GM12878 (cell line): ENCODE results near the gene SORCS2. TPM values are rescaled to one million over a fixed set of nuclear protein-coding genes. Genes with fewer than 3 reads are reported as not detected.

Experiments
- BCL3 ChIP-seq: IDR thresholded peaks from 2 replicates; pipeline ENCODE4 v1.6.1; 2011; ENCODE audit warnings: borderline replicate concordance, low read depth, mild to moderate bottlenecking, moderate library complexity, low read length; ENCODE audit not compliant: insufficient read depth, poor library complexity, severe bottlenecking
- BRCA1 ChIP-seq: IDR thresholded peaks from 2 replicates; pipeline ENCODE4 v1.6.1; 2011; ENCODE audit warnings: low read depth, low read length, improper control_type of control experiment
- IRF3 ChIP-seq: fragments of 450-650 bp; IDR thresholded peaks from 2 replicates; pipeline ENCODE4 v1.6.1; 2014; ENCODE audit warnings: mild to moderate bottlenecking
- MXI1 ChIP-seq: fragments of 150-350 bp; IDR thresholded peaks from 2 replicates; pipeline ENCODE4 v1.6.1; 2011; ENCODE audit warnings: low read depth, mild to moderate bottlenecking, inconsistent platforms, low read length, improper control_type of control experiment
- RFX5 ChIP-seq: IDR thresholded peaks from 2 replicates; pipeline ENCODE4 v1.6.1; 2011; ENCODE audit warnings: low read depth, low read length, improper control_type of control experiment
- SREBF2 ChIP-seq: IDR thresholded peaks from 2 replicates; pipeline ENCODE4 v1.6.1; 2012; ENCODE audit warnings: mild to moderate bottlenecking, low read length
- SUPT20H ChIP-seq: IDR thresholded peaks from 2 replicates; pipeline ENCODE4 v1.6.1; 2011; ENCODE audit warnings: low read depth, mild to moderate bottlenecking, low read length, moderate library complexity, borderline replicate concordance; ENCODE audit not compliant: control insufficient read depth
- TBL1XR1 ChIP-seq: IDR thresholded peaks from 2 replicates; pipeline ENCODE4 v1.6.1; 2012; ENCODE audit warnings: low read depth, low read length, improper control_type of control experiment
- ZNF687 ChIP-seq: fragments of 450-650 bp; IDR thresholded peaks from 2 replicates; pipeline ENCODE4 v1.6.1; 2017; ENCODE audit warnings: mild to moderate bottlenecking, moderate library complexity
- polyA plus RNA-seq, 11 experiments: library from polyadenylated mRNA; depleted of rRNA in 4 of 11; unstranded in 6 of 11; stranded (reverse) in 5 of 11; fragments of >200 nt; fragmentation: Nextera tagmentation in 4 of 11; fragmentation: Illumina TruSeq in 1 of 11; extraction: Ambion mirVana in 4 of 11; extraction: Trizol in 1 of 11; gene quantifications; 1 replicate in 1 of 11; 2 replicates in 10 of 11; pipeline versions ENCODE4 v1.2.1 to v1.2.3, GENCODE V29; 2011 to 2016; ENCODE audit warnings: inconsistent platforms in 2 of 11, missing spikeins in 2 of 11, low read depth in 1 of 11
- total RNA-seq, 4 experiments: library from RNA; depleted of rRNA in 3 of 4; stranded (reverse); fragments of >200 nt in 3 of 4; fragmentation: Illumina TruSeq in 1 of 4; extraction: Trizol in 1 of 4; gene quantifications; 2 replicates each; pipeline versions ENCODE4 v1.2.1 to v1.2.3, GENCODE V29; 2013 to 2021

SORCS2 gene
- total and polyA plus RNA-seq, 10 of the 15 experiments (the other 5 are each of a cell fraction or from before 2014, with no cell fraction given): 0.01 to 0.15 (median 0.05) TPM; not detected in 5

GRCh38 chr4:7549866-7550265, 357.5 kb downstream of the SORCS2 start (continued):
- TF ChIP-seq BCL3 (no peak), RFX5 (no peak), SUPT20H (no peak), MXI1 (no peak), TBL1XR1 (no peak), SREBF2 (no peak), ZNF687 (no peak), BRCA1 (no peak), IRF3 (no peak)
